OCI-LY7 (cell line): ENCODE results near the gene ABHD11. TPM values are rescaled to one million over a fixed set of nuclear protein-coding genes. Genes with fewer than 3 reads are reported as not detected.

ENCODE experiments used
- BruUV-seq: library from RNA; stranded (reverse); fragments of 400-500 nt; replicated peaks from 2 replicates; lab custom pipeline; 2021; lab: Mats Ljungman, UMichigan
- CTCF ChIA-PET: fragments of 300-600 bp; sonication (Branson Sonifier 250); formaldehyde crosslinking; loops from one replicate; lab custom pipeline; 2022; ENCODE audit warnings: antibody characterized with exemption; ENCODE audit not compliant: unreplicated experiment; lab: Charles Lee
- POLR2A ChIA-PET: fragments of 300-600 bp; sonication (Branson Sonifier 250); formaldehyde crosslinking; loops from one replicate; lab custom pipeline; 2022; ENCODE audit warnings: antibody characterized with exemption; lab: Charles Lee
- DNase-seq: peaks from one replicate; pipeline ENCODE4 v3.0.0-alpha.2; 2015; ENCODE audit warnings: low spot score
- H2AFZ ChIP-seq: fragments of 200-600 bp; sonication (generic), shearing (Covaris generic); 2 replicates; pipeline ENCODE4 v1.6.1; 2014; ENCODE audit warnings: mild to moderate bottlenecking, antibody characterized with exemption, low read length, moderate library complexity
- H3K27ac ChIP-seq: fragments of 200-600 bp; sonication (generic); 2 replicates; pipeline ENCODE4 v1.5.1; 2014; ENCODE audit warnings: mixed run types, low read depth, mild to moderate bottlenecking, moderate library complexity, low read length, inconsistent platforms; ENCODE audit not compliant: poor library complexity, severe bottlenecking
- H3K36me3 ChIP-seq: fragments of 200-600 bp; sonication (generic); 2 replicates; pipeline ENCODE4 v1.6.1; 2014; ENCODE audit warnings: mild to moderate bottlenecking, antibody characterized with exemption, low read length, moderate library complexity, mixed read lengths; ENCODE audit not compliant: insufficient read depth
- H3K4me1 ChIP-seq: fragments of 200-600 bp; sonication (generic); 2 replicates; pipeline ENCODE4 v1.5.1; 2014; ENCODE audit warnings: mild to moderate bottlenecking, low read length; ENCODE audit not compliant: insufficient read depth, poor library complexity, severe bottlenecking
- H3K4me2 ChIP-seq: fragments of 200-600 bp; sonication (generic); 2 replicates; pipeline ENCODE4 v1.6.1; 2014; ENCODE audit warnings: mild to moderate bottlenecking, low read length
- H3K4me3 ChIP-seq: fragments of 200-600 bp; sonication (generic); 2 replicates; pipeline ENCODE4 v1.5.1; 2014; ENCODE audit warnings: mild to moderate bottlenecking, low read depth, low read length; ENCODE audit not compliant: poor library complexity, severe bottlenecking
- H3K79me2 ChIP-seq: fragments of 200-600 bp; sonication (generic); 2 replicates; pipeline ENCODE4 v1.6.1; 2016; ENCODE audit warnings: low read depth, mild to moderate bottlenecking, low read length, moderate library complexity, mixed read lengths; ENCODE audit not compliant: insufficient read depth
- H3K9me2 ChIP-seq: fragments of 200-600 bp; sonication (generic); 2 replicates; pipeline ENCODE4 v1.6.1; 2016; ENCODE audit warnings: mild to moderate bottlenecking, low read length, mixed read lengths; ENCODE audit not compliant: insufficient read depth
- H3K9me3 ChIP-seq: fragments of 200-600 bp; sonication (generic); 2 replicates; pipeline ENCODE4 v1.6.1; 2014; ENCODE audit warnings: mild to moderate bottlenecking, mixed run types, low read length, mixed read lengths
- H4K20me1 ChIP-seq: fragments of 200-600 bp; sonication (generic); 2 replicates; pipeline ENCODE4 v1.6.1; 2014; ENCODE audit warnings: mild to moderate bottlenecking, antibody characterized with exemption, low read length, moderate library complexity, mixed read lengths; ENCODE audit not compliant: insufficient read depth
- EZH2phosphoT487 ChIP-seq: fragments of 200-600 bp; sonication (generic); IDR thresholded peaks from 2 replicates; pipeline ENCODE4 v1.6.1; 2018; ENCODE audit warnings: low read depth, borderline replicate concordance, mild to moderate bottlenecking, mixed run types, antibody characterized with exemption, low read length, moderate library complexity, mixed read lengths
- intact Hi-C: fragments of 100-400 bp; cut with micrococcal nuclease; formaldehyde crosslinking; loops from one replicate; pipeline ENCODE4 v1.10.0; 2022; ENCODE audit not compliant: unreplicated experiment
- total RNA-seq, 2 experiments: library from RNA; depleted of rRNA in 1 of 2; stranded (reverse); fragments of >200 nt in 1 of 2; shearing (Covaris generic) in 1 of 2; gene quantifications; 2 replicates each; pipeline ENCODE4 v1.2.3, GENCODE V29; 2014 to 2022
- TF ChIP-seq, protein P1 (sequence below): fragments of 200-600 bp; sonication (generic); conservative IDR thresholded peaks from 2 replicates; pipeline ENCODE4 v1.5.1; 2014; ENCODE audit warnings: mild to moderate bottlenecking, antibody characterized with exemption, low read length, moderate library complexity, mixed read lengths

Gene ABHD11
- total RNA-seq, 2 experiments from 2014 or later = 27.4 to 27.5 TPM

DNA sequence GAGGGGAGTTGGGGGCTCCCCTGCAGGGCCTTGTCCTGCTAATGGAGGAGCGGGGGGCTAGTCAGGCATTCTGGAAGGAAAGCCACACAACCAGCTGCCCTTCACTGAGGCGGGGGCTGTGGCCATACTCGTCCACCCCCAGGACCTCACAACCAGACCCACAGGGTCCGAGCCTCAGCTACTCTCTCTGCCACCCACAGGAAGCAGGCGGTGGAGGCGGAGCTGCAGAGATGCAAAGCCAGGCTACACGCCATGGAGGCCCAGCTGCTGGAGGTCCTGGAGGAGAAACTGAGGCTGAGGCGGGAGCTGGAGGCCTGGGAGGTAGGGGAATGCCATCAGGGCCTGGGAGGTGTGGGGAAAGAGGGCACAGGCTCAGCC is 3.1 kb downstream of the ABHD11 start:
- Histone ChIP-seq H3K79me2 (peaks cover 4% of the 10 kb centered on the region; the same call in 1 of the 2 replicates), H3K4me1 (peaks cover 21% of the 10 kb centered on the region), H3K4me3 (no peak overlapping the region), H2AFZ (no peak overlapping the region), H3K9me3 (no peaks in the 10 kb centered on the region), H3K27ac (no peak overlapping the region), H3K4me2 (no peak overlapping the region), H3K9me2 (no peaks in the 10 kb centered on the region), H3K36me3 (peaks cover 20% of the 10 kb centered on the region), H4K20me1 (peaks cover 5% of the 10 kb centered on the region; the same call in 1 of the 2 replicates)
- DNase-seq = no peak
- intact Hi-C loops = loop anchor here (2.0 to 10.0 kb wide), 4 partner anchors 107 to 211 kb away; partner anchors contain the start of genes BAZ1B and METTL27
- CTCF ChIA-PET = interaction anchor here (0.6 kb wide), 1 partner anchor 138 kb away, joined by 4 read pairs; no protein-coding TSS in a partner anchor
- BruUV-seq = no TSS peak
- POLR2A ChIA-PET = interaction anchor here (0.6 kb wide), 1 partner anchor 69 kb away, joined by 5 read pairs; no protein-coding TSS in a partner anchor
- TF ChIP-seq, protein P1, sequence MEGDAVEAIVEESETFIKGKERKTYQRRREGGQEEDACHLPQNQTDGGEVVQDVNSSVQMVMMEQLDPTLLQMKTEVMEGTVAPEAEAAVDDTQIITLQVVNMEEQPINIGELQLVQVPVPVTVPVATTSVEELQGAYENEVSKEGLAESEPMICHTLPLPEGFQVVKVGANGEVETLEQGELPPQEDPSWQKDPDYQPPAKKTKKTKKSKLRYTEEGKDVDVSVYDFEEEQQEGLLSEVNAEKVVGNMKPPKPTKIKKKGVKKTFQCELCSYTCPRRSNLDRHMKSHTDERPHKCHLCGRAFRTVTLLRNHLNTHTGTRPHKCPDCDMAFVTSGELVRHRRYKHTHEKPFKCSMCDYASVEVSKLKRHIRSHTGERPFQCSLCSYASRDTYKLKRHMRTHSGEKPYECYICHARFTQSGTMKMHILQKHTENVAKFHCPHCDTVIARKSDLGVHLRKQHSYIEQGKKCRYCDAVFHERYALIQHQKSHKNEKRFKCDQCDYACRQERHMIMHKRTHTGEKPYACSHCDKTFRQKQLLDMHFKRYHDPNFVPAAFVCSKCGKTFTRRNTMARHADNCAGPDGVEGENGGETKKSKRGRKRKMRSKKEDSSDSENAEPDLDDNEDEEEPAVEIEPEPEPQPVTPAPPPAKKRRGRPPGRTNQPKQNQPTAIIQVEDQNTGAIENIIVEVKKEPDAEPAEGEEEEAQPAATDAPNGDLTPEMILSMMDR = no peak
- TF ChIP-seq EZH2phosphoT487 = no peak

DNA sequence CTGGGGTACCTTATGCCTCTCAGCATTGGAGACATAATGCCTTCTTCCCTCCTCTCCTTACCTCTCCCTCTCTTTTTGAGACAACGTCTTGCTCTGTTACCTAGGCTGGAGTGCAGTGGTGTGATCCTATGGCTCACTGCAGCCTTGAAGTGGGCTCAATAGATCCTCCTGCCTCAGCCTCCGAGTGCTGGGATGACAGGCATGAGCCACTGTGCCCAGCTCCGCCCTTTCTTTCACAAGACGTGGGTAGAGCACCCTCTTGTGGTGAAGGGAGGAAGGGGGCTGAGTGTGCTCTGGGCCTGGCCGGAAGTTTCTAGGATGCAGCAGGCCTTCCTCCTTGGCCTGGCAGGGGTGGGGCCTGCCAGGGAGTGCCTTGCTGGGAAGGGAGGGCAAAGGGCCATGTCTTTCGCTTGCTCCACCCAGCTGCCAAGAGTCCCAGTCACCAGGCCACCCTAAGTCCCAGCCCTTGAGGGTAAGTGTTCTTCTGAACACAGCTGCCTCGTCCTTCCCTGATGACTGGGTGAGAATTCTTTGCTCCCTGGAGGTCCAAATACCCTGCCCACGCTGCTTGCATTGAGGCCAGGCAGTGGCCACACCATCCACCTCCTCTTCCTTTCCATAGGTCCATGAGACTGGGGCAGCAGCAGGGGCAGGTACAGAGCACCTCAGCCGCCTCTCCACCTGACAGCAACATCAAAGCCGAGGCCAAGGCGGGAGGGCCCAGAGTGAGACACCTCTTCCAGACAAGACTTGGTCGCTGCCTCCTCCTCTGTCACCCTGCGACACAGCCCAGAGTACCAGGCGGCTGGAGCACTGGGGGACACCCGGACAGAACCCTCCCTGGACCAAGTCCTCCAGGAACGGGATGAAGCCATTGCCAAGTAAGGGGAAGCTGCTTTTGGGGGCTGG is 3.7 kb downstream of the ABHD11 start:
- POLR2A ChIA-PET = interaction anchor here (0.6 kb wide), 1 partner anchor 70 kb away, joined by 5 read pairs; no protein-coding TSS in a partner anchor
- BruUV-seq = no TSS peak
- Histone ChIP-seq H3K79me2 (peaks cover 4% of the 10 kb centered on the region; the same call in 1 of the 2 replicates), H3K4me2 (no peak overlapping the region), H3K9me3 (no peaks in the 10 kb centered on the region), H3K9me2 (no peaks in the 10 kb centered on the region), H4K20me1 (peaks cover 5% of the 10 kb centered on the region; the same call in 1 of the 2 replicates), H3K27ac (peak overlapping the region; percentile 44), H2AFZ (no peak overlapping the region), H3K4me3 (no peak overlapping the region), H3K4me1 (peaks cover 17% of the 10 kb centered on the region), H3K36me3 (peaks cover 20% of the 10 kb centered on the region)
- DNase-seq = peak; percentile 91
- TF ChIP-seq EZH2phosphoT487 = no peak
- TF ChIP-seq, protein P1 = peak; percentile 91
- CTCF ChIA-PET = interaction anchor here (0.5 to 0.6 kb wide), 3 partner anchors 20 to 137 kb away, joined by 3 to 4 read pairs (median 3); no protein-coding TSS in a partner anchor
- intact Hi-C loops = loop anchor here (2.0 to 10.0 kb wide), 5 partner anchors 68 to 210 kb away; partner anchors contain the start of genes BAZ1B, METTL27 and VPS37D
